ENCODE data around the gene LZTS3. TPM values are rescaled to one million over a fixed set of nuclear protein-coding genes. Genes with fewer than 3 reads are reported as not detected.

The LZTS3 gene
- polyA plus RNA-seq, 1 of the 3 experiments (the other 2 are of a cell fraction): 11.9 TPM

GRCh38 chr20:3208786-3209256, 35.5 kb upstream of the LZTS3 start:
- TF ChIP-seq USF1 (IDR thresholded peaks at IDR 0.05; ENCODE audit: borderline replicate concordance, low read depth) (no peak), TAF1 (IDR thresholded peaks at IDR 0.05; ENCODE audit: borderline replicate concordance, low read depth, low read length) (0 out of 2 replicates have a peak, but pooled peaks have one; percentile 21)
- peaks cover 63% of the 10 kb centered on the region for H3K79me2 ChIP-seq (ENCODE audit: insufficient read depth)
- peak overlapping the region; percentile 81 for H3K9ac ChIP-seq
- POLR2A ChIA-PET: no interaction called here
- H2AFZ ChIP-seq (ENCODE audit: low read depth): peak overlapping the region; percentile 97
- H3K9me2 ChIP-seq: no peaks in the 10 kb centered on the region
- peaks cover 3 to 5% of the 10 kb centered on the region in 2 experiments for H3K36me3 ChIP-seq (replicated peaks in 1 of 2; ENCODE audit: control insufficient read depth in 1 of 2, insufficient read depth in 2 of 2, low read length in 1 of 2)
- no peaks in the 10 kb centered on the region for H3K9me3 ChIP-seq
- H3F3A ChIP-seq (replicated peaks; ENCODE audit: insufficient read depth): no peaks in the 10 kb centered on the region
- peak overlapping the region; percentile 94 for H3K4me2 ChIP-seq
- no peaks in the 10 kb centered on the region for H3K27me3 ChIP-seq (ENCODE audit: insufficient read depth)
- no peak for DNase-seq
- 4% methylated on average over 8 of the region's 10 CpGs for WGBS (ENCODE audit: low lambda C conversion rate)
- CTCF ChIA-PET: interaction anchor here (2.1 to 3.7 kb wide), 2 partner anchors 10 to 107 kb away, joined by 8 to 27 read pairs; no protein-coding TSS in a partner anchor
- peak overlapping the region; percentile 71 to 92 for H3K4me3 ChIP-seq (ENCODE audit: low read depth in 2 of 2, low read length in 1 of 2)
- H3K27ac ChIP-seq (ENCODE audit: low read depth in 2 of 2, low read length in 1 of 2): peak overlapping the region; percentile 51 to 65
- no peaks in the 10 kb centered on the region for H4K20me1 ChIP-seq (ENCODE audit: insufficient read depth)
- H3K4me1 ChIP-seq (ENCODE audit: control insufficient read depth in 1 of 2, insufficient read depth in 2 of 2, low read depth in 1 of 2, low read length in 1 of 2): peaks cover 7 to 12% of the 10 kb centered on the region in 2 experiments; a peak in 1 of 4 replicates

GRCh38 chr20:3204124-3204794, 30.9 kb upstream of the LZTS3 start, which contains the start of gene DDRGK1:
TSS of gene DDRGK1 (minus strand) at chr20:3204682. CDS start at chr20:3204627, 55 bp downstream.
- Histone ChIP-seq H3K4me2 (peak within 1 kb of the TSS; percentile 99), H3K9me3 (no peaks in the 10 kb centered on the region), H2AFZ (ENCODE audit: low read depth) (peak within 1 kb of the TSS; percentile 85; the same call in 1 of the 2 replicates), H3K79me2 (ENCODE audit: insufficient read depth) (peaks cover 46% of the 10 kb centered on the region), H3K4me3 (ENCODE audit: low read depth in 2 of 2, low read length in 1 of 2) (peak within 1 kb of the TSS; percentile 81 to 90), H3F3A (replicated peaks; ENCODE audit: insufficient read depth) (no peaks in the 10 kb centered on the region), H3K36me3 (replicated peaks in 1 of 2; ENCODE audit: control insufficient read depth in 1 of 2, insufficient read depth in 2 of 2, low read length in 1 of 2) (peaks cover 2 to 12% of the 10 kb centered on the region in 2 experiments), H3K4me1 (ENCODE audit: control insufficient read depth in 1 of 2, insufficient read depth in 2 of 2, low read depth in 1 of 2, low read length in 1 of 2) (peaks cover 5 to 17% of the 10 kb centered on the region in 2 experiments; a peak in 2 of 4 replicates), H3K27ac (ENCODE audit: low read depth in 2 of 2, low read length in 1 of 2) (peak within 1 kb of the TSS; percentile 70 to 90), H3K9ac (peak within 1 kb of the TSS; percentile 81), H3K9me2 (no peaks in the 10 kb centered on the region), H3K27me3 (ENCODE audit: insufficient read depth) (no peaks in the 10 kb centered on the region), H4K20me1 (ENCODE audit: insufficient read depth) (no peaks in the 10 kb centered on the region)
- peak; percentile 96 for DNase-seq
- TF ChIP-seq POLR2AphosphoS5 (IDR thresholded peaks at IDR 0.05; ENCODE audit: low read depth, low read length) (peak; percentile 98), NRF1 (IDR thresholded peaks at IDR 0.05; ENCODE audit: low read depth, low read length) (peak; percentile 99), TAF1 (IDR thresholded peaks at IDR 0.05; ENCODE audit: borderline replicate concordance, low read depth, low read length) (peak; percentile 67), MAX (IDR thresholded peaks at IDR 0.05; ENCODE audit: low read depth) (no peak), CTCF (IDR thresholded peaks at IDR 0.05) (no peak)
- ChIA-PET POLR2A (no interaction called here), CTCF (interaction anchor here (1.1 to 1.7 kb wide), 2 partner anchors 13 to 112 kb away, joined by 4 to 8 read pairs; no protein-coding TSS in a partner anchor)
- WGBS (ENCODE audit: low lambda C conversion rate): under 1% methylated on average over 22 of the region's 48 CpGs

All from SK-N-SH (cell line).